Panc1 (cell line): Measurements from ENCODE around the gene LENEP. TPM values are rescaled to one million over a fixed set of nuclear protein-coding genes. Genes with fewer than 3 reads are reported as not detected.

ENCODE experiments used
- ATAC-seq: fragments of 200-7000 bp; cut with Tn5 transposase; 2 replicates; pipeline ENCODE4 v1.9.1; 2020; ENCODE audit warnings: mild to moderate bottlenecking, moderate library complexity
- BruUV-seq: library from RNA; stranded (reverse); fragments of 400-500 nt; replicated peaks from 2 replicates; lab custom pipeline; 2021; lab: Mats Ljungman, UMichigan
- CTCF ChIA-PET: fragments of 300-600 bp; sonication (Branson Sonifier 250); formaldehyde crosslinking; loops from one replicate; lab custom pipeline; 2022; ENCODE audit warnings: antibody characterized with exemption; lab: Charles Lee
- POLR2A ChIA-PET: fragments of 300-600 bp; sonication (Branson Sonifier 250); formaldehyde crosslinking; loops from one replicate; lab custom pipeline; 2022; ENCODE audit warnings: antibody characterized with exemption; lab: Charles Lee
- DNase-seq: peaks from one replicate; pipeline ENCODE4 v3.0.0-alpha.2; 2010; ENCODE audit warnings: low read depth, low spot score
- H3K27ac ChIP-seq: 2 replicates; pipeline ENCODE4 v1.5.1; 2011; ENCODE audit warnings: mild to moderate bottlenecking, low read length, inconsistent platforms
- H3K27me3 ChIP-seq: fragments of 200-500 bp; sonication (Bioruptor generic); 2 replicates; pipeline ENCODE4 v1.6.0; 2014; ENCODE audit warnings: low read length, inconsistent platforms; ENCODE audit not compliant: control insufficient read depth, insufficient read depth
- H3K36me3 ChIP-seq: fragments of 200-500 bp; sonication (Bioruptor generic); 2 replicates; pipeline ENCODE4 v1.5.1; 2014; ENCODE audit warnings: inconsistent platforms, mild to moderate bottlenecking, low read length, moderate library complexity; ENCODE audit not compliant: control insufficient read depth, insufficient read depth
- H3K4me1 ChIP-seq: 2 replicates; pipeline ENCODE4 v1.5.1; 2011; ENCODE audit warnings: inconsistent platforms, mild to moderate bottlenecking, low read length, moderate library complexity; ENCODE audit not compliant: control insufficient read depth, insufficient read depth
- H3K4me3 ChIP-seq, 2 experiments: 2 replicates each; pipeline ENCODE4 v1.5.1; 2011 to 2012; ENCODE audit warnings: low read depth in 2 of 2, low read length in 2 of 2, mild to moderate bottlenecking in 2 of 2, inconsistent platforms in 1 of 2, moderate library complexity in 1 of 2
- H3K9me3 ChIP-seq: fragments of 200-500 bp; sonication (Bioruptor generic); 2 replicates; pipeline ENCODE4 v1.5.1; 2014; ENCODE audit warnings: low read depth, mild to moderate bottlenecking, inconsistent platforms, low read length, moderate library complexity; ENCODE audit not compliant: control insufficient read depth, insufficient read depth
- CTCF ChIP-seq: fragments of 450-650 bp; IDR thresholded peaks from 2 replicates; pipeline ENCODE4 v1.5.1; 2017; ENCODE audit warnings: mild to moderate bottlenecking
- POLR2AphosphoS5 ChIP-seq: IDR thresholded peaks from 2 replicates; pipeline ENCODE4 v1.6.1; 2012; ENCODE audit warnings: mild to moderate bottlenecking, low read depth, low read length, moderate library complexity
- REST ChIP-seq, 2 experiments: IDR thresholded peaks; 2 replicates each; pipeline ENCODE4 v1.6.1; 2011 to 2012; ENCODE audit warnings: low read depth in 2 of 2, control low read depth in 1 of 2, low read length in 1 of 2, mild to moderate bottlenecking in 1 of 2, moderate library complexity in 1 of 2; ENCODE audit not compliant: insufficient read depth in 1 of 2
- SIN3A ChIP-seq: IDR thresholded peaks from 2 replicates; pipeline ENCODE4 v1.6.1; 2012; ENCODE audit warnings: low read depth, mild to moderate bottlenecking, low read length, moderate library complexity, borderline replicate concordance; ENCODE audit not compliant: insufficient read depth
- TCF7L2 ChIP-seq: IDR thresholded peaks from 2 replicates; pipeline ENCODE4 v1.6.1; 2011; ENCODE audit warnings: mild to moderate bottlenecking, low read depth, low read length, inconsistent platforms
- in situ Hi-C: cut with HindIII; loops from 2 replicates; pipeline ENCODE4 v1.10.0; 2016; ENCODE audit warnings: low sequenced_read_pairs, low pct_unique_long_range_greater_than_20kb
- intact Hi-C: fragments of 100-400 bp; cut with micrococcal nuclease; formaldehyde crosslinking; loops from one replicate; pipeline ENCODE4 v1.10.0; 2022; ENCODE audit not compliant: unreplicated experiment
- total RNA-seq: library from RNA; stranded (reverse); gene quantifications from one replicate; pipeline ENCODE4 v1.2.1, GENCODE V29; 2021; ENCODE audit not compliant: unreplicated experiment

The LENEP gene
- total RNA-seq, 1 experiment from 2014 or later = 0.67 TPM

- ATAC-seq (no peak), DNase-seq (no peak)
- intact Hi-C loops = no loop called here
- TF ChIP-seq SIN3A (no peak), REST (IDR thresholded peaks at IDR 0.05; ENCODE audit: insufficient read depth in 1 of 2, low read depth in 2 of 2, low read length in 1 of 2) (no peak), CTCF (no peak), POLR2AphosphoS5 (no peak)
- Histone ChIP-seq H3K36me3 (no peaks in the 10 kb centered on the region), H3K27ac (no peak overlapping the region), H3K4me1 (peaks cover 6% of the 10 kb centered on the region; the same call in 1 of the 2 replicates), H3K9me3 (no peaks in the 10 kb centered on the region), H3K27me3 (no peaks in the 10 kb centered on the region), H3K4me3 (no peak overlapping the region)
- CTCF ChIA-PET = interaction anchor here (0.6 to 1.7 kb wide), 5 partner anchors 22 to 385 kb away, joined by 3 to 9 read pairs (median 3); no protein-coding TSS in a partner anchor
- in situ Hi-C loops = no loop called here
- BruUV-seq = no TSS peak
- POLR2A ChIA-PET = interaction anchor here (0.6 kb wide), 1 partner anchor 66 kb away, joined by 3 read pairs; no protein-coding TSS in a partner anchor
Measured at GRCh38 chr1:154944401-154945159, 48.8 kb upstream of the LENEP start.

GRCh38 chr1:154945160-154945961 is 48.0 kb upstream of the LENEP start:
- CTCF ChIA-PET = interaction anchor here (0.5 to 0.6 kb wide), 3 partner anchors 36 to 82 kb away, joined by 3 to 4 read pairs (median 3); no protein-coding TSS in a partner anchor
- POLR2A ChIA-PET = no interaction called here
- TSS peak; percentile 93 for BruUV-seq

More at GRCh38 chr1:154945160-154945961, 48.0 kb upstream of the LENEP start:
- H3K27me3 ChIP-seq = no peaks in the 10 kb centered on the region
- ATAC-seq (no peak), DNase-seq (no peak)
- in situ Hi-C loops (no loop called here), intact Hi-C loops (no loop called here)
- H3K27ac ChIP-seq = no peak overlapping the region
- TF ChIP-seq TCF7L2 (no peak), SIN3A (no peak), REST (IDR thresholded peaks at IDR 0.05; ENCODE audit: insufficient read depth in 1 of 2, low read depth in 2 of 2, low read length in 1 of 2) (no peak), CTCF (no peak), POLR2AphosphoS5 (no peak)
- H3K36me3 ChIP-seq = no peaks in the 10 kb centered on the region
- H3K4me3 ChIP-seq = no peak overlapping the region
- no peaks in the 10 kb centered on the region for H3K9me3 ChIP-seq
- peaks cover 6% of the 10 kb centered on the region; the same call in 1 of the 2 replicates for H3K4me1 ChIP-seq
